SK-N-MC (cell line): ENCODE results near the gene SLC6A3.

Source experiments
- EZH2 ChIP-seq: fragments of 200-600 bp; sonication (generic); IDR thresholded peaks from one replicate; pipeline ENCODE4 v1.6.1; 2017; ENCODE audit warnings: antibody characterized with exemption
- FOXP2 ChIP-seq: optimal IDR thresholded peaks from 2 replicates; pipeline ENCODE3; 2011; ENCODE audit warnings: mild to moderate bottlenecking, moderate library complexity; ENCODE audit not compliant: insufficient read depth; ENCODE audit errors: extremely low read length, control extremely low read depth
- POLR2AphosphoS5 ChIP-seq: IDR thresholded peaks from 2 replicates; pipeline ENCODE4 v1.6.1; 2012; ENCODE audit warnings: mild to moderate bottlenecking, low read depth, low read length, borderline replicate concordance

DNA sequence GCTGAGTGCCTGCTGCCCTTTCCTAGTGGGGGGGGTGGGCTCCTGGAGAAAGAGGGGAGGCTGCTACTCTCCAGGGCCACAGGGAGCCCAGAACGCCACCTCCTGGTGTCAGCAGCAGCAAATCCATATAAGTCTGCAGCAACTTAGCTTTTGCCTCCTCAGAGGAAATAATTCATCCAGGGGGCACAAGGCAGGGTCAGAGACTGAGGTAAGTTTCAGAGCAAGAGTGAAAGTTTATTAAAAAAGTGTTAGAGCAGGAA, 96.3 kb downstream of the SLC6A3 start:
- no peak for TF ChIP-seq POLR2AphosphoS5
- no peak for TF ChIP-seq EZH2
- no peak for TF ChIP-seq FOXP2
